Coronary artery (tissue), 2 donors: Measurements from ENCODE around the gene MOGAT1.

Experiments used
- DNase-seq: peaks from one replicate; pipeline ENCODE4 v3.0.0-alpha.2; 2017; ENCODE audit warnings: low spot score
- H3K27ac ChIP-seq, 2 donors: fragments of 200-600 bp; sonication (generic); one replicate each; pipeline ENCODE4 v1.5.1; 2016 to 2019
- H3K4me3 ChIP-seq: fragments of 200-600 bp; sonication (generic); 2 replicates; pipeline ENCODE4 v1.5.1; 2016; ENCODE audit warnings: mild to moderate bottlenecking, moderate library complexity
- CTCF ChIP-seq: fragments of 200-600 bp; sonication (generic); IDR thresholded peaks from one replicate; pipeline ENCODE4 v1.5.1; 2019; ENCODE audit warnings: antibody characterized with exemption

Gene MOGAT1

GRCh38 chr2:222672068-222672401 is 577 bp downstream of the MOGAT1 start:
- DNase-seq = no peak
- peak overlapping the region; percentile 76 for H3K4me3 ChIP-seq
- no peak overlapping the region for H3K27ac ChIP-seq
- no peak for TF ChIP-seq CTCF

- no peak for DNase-seq
- Histone ChIP-seq H3K27ac (no peak overlapping the region), H3K4me3 (no peak overlapping the region)
- TF ChIP-seq CTCF = no peak
Measured at GRCh38 chr2:222673273-222673672, 1.8 kb downstream of the MOGAT1 start.

- H3K27ac ChIP-seq = no peak overlapping the region
- TF ChIP-seq CTCF = no peak
- no peak overlapping the region for H3K4me3 ChIP-seq
- no peak for DNase-seq
Measured at GRCh38 chr2:222673883-222674282, 2.4 kb downstream of the MOGAT1 start.

- H3K4me3 ChIP-seq = no peak overlapping the region
- DNase-seq = no peak
- TF ChIP-seq CTCF = no peak
- H3K27ac ChIP-seq = no peak overlapping the region
Measured at GRCh38 chr2:222677981-222678380, 6.5 kb downstream of the MOGAT1 start.

- DNase-seq = no peak
- TF ChIP-seq CTCF = no peak
- no peak overlapping the region for H3K4me3 ChIP-seq
- H3K27ac ChIP-seq = no peak overlapping the region
Measured at GRCh38 chr2:222683805-222684204, 12.3 kb downstream of the MOGAT1 start.

- H3K4me3 ChIP-seq = no peak overlapping the region
- DNase-seq = no peak
- no peak overlapping the region for H3K27ac ChIP-seq
- TF ChIP-seq CTCF = no peak
Measured at GRCh38 chr2:222686086-222686750, 14.8 kb downstream of the MOGAT1 start.

- H3K27ac ChIP-seq = peak overlapping the region; percentile 0 to 23
- DNase-seq = no peak
- TF ChIP-seq CTCF = no peak
- no peak overlapping the region for H3K4me3 ChIP-seq
Measured at GRCh38 chr2:222688917-222689316, 17.5 kb downstream of the MOGAT1 start.
